HG02642 (cell line): ENCODE results near the gene HTR3E.
"Not testable (repeated sequence)": the region's sequence is repeated elsewhere in the genome, so short reads cannot be mapped to it uniquely, and the experiment has no call there.

Experiments used
- ATAC-seq: cut with Tn5 transposase; IDR thresholded peaks from one replicate; pipeline ENCODE4 v1.9.1; 2021; ENCODE audit warnings: mild to moderate bottlenecking; ENCODE audit not compliant: unreplicated experiment, poor library complexity

Gene HTR3E

GRCh38 chr3:184149770-184150169 lies 52.9 kb downstream of the HTR3E start:
- ATAC-seq: not testable (repeated sequence)

DNA sequence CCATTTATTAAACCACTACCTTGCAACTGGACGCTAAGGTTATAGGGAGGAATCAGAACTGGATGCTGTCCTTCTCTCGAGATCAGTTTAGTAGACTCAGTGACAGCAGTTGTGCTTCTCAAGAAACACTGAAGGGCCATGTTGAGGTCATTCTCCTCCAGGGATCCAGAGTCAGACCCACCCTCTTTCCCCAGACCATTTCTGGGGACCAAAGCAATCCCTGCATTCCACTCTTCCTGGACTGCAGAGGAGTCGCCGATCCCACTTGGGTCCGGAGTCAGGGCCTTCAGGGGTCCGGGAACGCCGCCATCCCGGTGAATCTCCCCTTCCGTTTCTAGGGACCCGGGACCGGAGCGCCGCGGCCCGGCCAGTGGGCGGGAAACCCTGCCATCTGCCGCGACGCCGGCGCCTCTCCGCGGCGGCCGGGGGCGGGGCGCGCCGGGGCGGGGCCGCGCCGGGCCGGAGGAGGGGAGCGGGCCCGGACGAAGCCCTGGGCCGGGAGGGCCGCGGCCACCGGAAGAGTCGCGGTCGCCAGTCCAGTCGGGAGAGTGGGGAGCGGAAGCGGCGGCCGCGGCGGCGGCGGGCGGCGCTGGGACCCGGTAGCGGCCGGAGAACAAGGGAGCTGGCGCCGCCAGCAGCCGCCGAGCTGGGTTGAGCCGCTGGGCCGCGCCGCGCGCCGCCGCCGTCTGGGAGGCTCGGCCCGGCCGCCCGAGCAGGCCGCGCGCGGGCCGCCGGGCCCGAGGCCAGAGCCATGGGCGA lies 58.2 kb downstream of the HTR3E start, which contains the start of gene DVL3:
Gene DVL3, plus strand, starts transcription at position 493 of the 759 bp plus-strand sequence. Its CDS starts 259 bp downstream, at position 752.
- ATAC-seq: peak; percentile 85

GRCh38 chr3:184155644-184156521 lies 59.0 kb downstream of the HTR3E start:
- peak; percentile 40 for ATAC-seq

- no peak for ATAC-seq
Observed at GRCh38 chr3:184156522-184156955, 59.7 kb downstream of the HTR3E start.
